ENCODE measurements around the gene PPT1.

Gene PPT1

DNA sequence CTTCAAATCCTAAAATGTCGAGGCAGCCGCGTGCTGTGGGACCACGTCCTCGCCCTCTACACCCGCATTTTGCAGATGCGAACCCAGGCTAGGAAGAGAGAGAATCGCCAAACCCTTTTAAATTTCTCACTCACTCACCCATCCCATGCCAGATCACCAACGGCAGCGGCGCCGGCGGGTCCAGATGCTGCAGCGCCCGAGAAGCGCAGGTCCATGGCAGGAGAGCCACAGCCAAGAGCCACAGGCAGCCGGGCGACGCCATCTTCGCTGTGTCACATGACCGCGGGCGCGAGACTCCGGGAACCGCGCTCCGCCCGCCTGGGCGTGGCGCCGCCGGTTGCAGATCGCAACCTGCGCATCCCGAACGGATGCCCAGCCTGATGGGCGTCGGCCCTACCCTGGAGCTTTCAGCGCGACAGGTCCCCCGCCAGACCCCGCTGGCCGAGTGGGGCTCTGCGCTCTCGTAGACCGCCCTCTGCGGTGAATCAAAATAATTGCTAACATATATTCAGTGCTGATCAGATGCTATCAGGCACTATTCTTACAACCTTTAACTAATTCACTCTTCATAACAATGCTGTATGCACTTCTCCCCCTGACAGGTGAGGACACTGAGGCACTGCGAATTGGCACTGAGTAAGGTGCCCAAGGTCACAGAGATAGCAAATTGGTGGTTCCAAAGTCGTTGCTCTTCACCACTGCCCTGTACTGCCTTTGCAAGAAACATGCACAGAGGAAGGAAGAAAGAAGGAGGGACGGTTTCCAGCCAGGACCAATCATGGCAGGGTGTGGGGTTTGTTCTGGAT lies at the start of gene PPT1:
Gene PPT1 (minus strand): TSS at position 276 of the 806 bp plus-strand sequence. CDS start 14 bp downstream, at position 262.
- TF ChIP-seq, protein P1, sequence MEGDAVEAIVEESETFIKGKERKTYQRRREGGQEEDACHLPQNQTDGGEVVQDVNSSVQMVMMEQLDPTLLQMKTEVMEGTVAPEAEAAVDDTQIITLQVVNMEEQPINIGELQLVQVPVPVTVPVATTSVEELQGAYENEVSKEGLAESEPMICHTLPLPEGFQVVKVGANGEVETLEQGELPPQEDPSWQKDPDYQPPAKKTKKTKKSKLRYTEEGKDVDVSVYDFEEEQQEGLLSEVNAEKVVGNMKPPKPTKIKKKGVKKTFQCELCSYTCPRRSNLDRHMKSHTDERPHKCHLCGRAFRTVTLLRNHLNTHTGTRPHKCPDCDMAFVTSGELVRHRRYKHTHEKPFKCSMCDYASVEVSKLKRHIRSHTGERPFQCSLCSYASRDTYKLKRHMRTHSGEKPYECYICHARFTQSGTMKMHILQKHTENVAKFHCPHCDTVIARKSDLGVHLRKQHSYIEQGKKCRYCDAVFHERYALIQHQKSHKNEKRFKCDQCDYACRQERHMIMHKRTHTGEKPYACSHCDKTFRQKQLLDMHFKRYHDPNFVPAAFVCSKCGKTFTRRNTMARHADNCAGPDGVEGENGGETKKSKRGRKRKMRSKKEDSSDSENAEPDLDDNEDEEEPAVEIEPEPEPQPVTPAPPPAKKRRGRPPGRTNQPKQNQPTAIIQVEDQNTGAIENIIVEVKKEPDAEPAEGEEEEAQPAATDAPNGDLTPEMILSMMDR (IDR thresholded peaks at IDR 0.05; ENCODE audit: low read depth, low read length), result no peak

DNA sequence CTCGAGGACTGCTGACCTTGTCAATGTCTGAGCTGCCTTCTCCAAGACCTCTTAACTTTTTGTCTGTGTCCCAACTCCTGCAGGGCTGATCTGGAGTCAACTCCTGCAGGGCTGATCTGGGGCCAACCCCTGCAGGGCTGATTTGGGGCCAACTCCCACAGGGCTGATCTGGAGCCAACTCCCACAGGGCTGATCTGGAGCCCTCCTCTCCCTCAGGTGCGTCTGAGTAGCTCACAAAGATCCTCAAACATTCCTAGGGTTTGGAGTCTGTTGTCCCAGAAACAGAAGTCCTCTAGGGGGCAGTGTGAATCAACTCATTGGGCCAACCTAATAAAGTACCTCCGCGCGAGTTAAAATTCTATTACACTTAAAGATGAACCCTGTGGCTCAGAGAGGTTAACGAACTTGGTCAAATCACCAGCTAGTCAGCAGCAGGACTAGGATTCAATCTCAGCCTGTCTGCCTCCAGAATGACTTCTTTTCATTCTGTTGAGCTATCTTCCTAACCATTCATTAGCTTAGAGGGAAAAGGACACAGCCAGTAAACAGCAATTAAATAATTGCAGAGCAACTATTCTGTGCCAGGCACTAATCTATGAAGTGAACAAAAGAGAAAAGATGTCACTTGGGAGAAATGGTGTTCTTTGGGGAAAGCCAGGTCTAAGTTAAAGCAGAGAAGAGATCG lies 47.0 kb upstream of the PPT1 start:
- Histone ChIP-seq H3K27ac (no peak overlapping the region), H3K36me3 (no peaks in the 10 kb centered on the region), H3K4me3 (ENCODE audit: low read depth, low read length) (no peak overlapping the region), H3K27me3 (ENCODE audit: insufficient read depth, low read depth, severe bottlenecking) (peaks cover 7% of the 10 kb centered on the region), H3K9me3 (ENCODE audit: severe bottlenecking) (no peaks in the 10 kb centered on the region)
- peak; percentile 64 for DNase-seq
- TF ChIP-seq, protein P1 (IDR thresholded peaks at IDR 0.05; ENCODE audit: low read depth, low read length), result peak; percentile 65

More for the DNA sequence above, at the start of gene PPT1:
- Histone ChIP-seq H3K9me3 (ENCODE audit: severe bottlenecking) (no peaks in the 10 kb centered on the region), H3K27me3 (ENCODE audit: insufficient read depth, low read depth, severe bottlenecking) (no peaks in the 10 kb centered on the region), H3K27ac (peak within 1 kb of the TSS; percentile 73), H3K36me3 (peaks cover 14% of the 10 kb centered on the region), H3K4me3 (ENCODE audit: low read depth, low read length) (peak within 1 kb of the TSS; percentile 91)
- DNase-seq, result peak; percentile 81

DNA sequence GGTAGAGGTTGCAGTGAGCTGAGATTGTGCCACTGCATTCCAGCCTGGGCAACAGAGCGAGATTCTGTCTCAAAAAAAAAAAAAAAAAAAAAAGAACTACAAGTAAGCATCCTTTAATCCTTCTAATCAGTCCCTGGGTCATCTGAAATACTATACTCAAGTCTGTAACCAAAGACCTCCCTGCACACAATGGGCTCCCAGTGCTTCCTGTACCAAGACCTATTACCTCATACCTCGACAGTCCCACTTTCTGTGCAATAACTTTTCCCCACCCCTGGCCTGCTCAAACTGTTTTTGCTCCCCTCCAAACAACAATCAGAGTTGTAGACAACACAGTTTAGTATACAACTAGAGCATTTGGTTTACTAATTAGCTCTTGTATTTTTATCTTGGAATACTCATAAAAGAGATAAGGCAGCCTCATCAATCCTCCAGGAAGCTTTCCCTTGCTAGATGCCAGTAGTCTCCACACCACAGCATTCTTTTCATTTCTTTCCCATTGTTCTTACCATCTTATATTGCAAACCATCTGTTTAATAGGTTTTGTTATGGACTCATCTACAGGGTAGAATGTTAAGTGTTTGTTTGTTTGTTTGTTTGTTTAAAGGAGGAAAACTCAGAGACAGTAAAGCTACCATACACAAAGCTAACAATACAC lies 45.0 kb upstream of the PPT1 start:
- TF ChIP-seq, protein P1 (IDR thresholded peaks at IDR 0.05; ENCODE audit: low read depth, low read length), result no peak

DNA sequence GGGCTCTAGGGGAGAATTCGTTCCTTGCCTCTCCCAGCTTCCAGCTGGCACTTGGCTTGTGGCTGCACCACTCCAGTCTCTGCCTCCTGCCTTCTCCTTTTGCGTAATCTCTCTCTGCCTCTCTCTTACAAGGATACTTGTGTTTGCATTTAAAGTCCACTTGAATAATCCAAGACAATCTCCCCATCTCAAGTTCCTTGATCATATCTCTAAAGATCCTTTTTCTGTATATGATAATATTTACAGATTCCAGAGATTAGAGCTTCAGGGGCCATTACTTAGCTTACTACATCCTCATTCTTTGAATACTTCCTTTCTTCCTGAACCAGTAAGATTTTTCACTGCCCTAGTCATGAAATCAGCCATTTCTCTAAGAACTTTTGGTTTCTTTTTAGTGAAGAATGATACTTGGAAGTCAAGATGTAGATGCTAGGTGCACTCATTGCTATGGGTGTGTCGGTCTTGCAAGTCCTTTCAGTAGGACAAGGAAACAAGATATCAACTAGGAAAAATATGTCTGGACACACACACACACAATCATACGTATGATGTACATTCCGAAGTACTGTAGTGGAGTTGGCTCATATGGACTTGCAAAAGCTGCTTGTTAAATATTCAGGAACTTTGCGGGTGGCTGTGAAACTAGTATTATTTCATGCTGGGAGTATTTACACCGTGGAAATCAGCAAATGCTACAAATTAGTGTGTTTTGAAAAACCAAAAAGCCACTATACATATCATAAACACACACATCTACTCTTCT lies 43.3 kb upstream of the PPT1 start:
- Histone ChIP-seq H3K4me3 (ENCODE audit: low read depth, low read length) (no peak overlapping the region), H3K9me3 (ENCODE audit: severe bottlenecking) (no peaks in the 10 kb centered on the region), H3K27me3 (ENCODE audit: insufficient read depth, low read depth, severe bottlenecking) (peaks cover 7% of the 10 kb centered on the region), H3K27ac (no peak overlapping the region), H3K36me3 (no peaks in the 10 kb centered on the region)
- TF ChIP-seq, protein P1 (IDR thresholded peaks at IDR 0.05; ENCODE audit: low read depth, low read length), result no peak
- no peak for DNase-seq

More for the DNA sequence above, 45.0 kb upstream of the PPT1 start:
- Histone ChIP-seq H3K27ac (no peak overlapping the region), H3K4me3 (ENCODE audit: low read depth, low read length) (no peak overlapping the region), H3K9me3 (ENCODE audit: severe bottlenecking) (no peaks in the 10 kb centered on the region), H3K27me3 (ENCODE audit: insufficient read depth, low read depth, severe bottlenecking) (peaks cover 7% of the 10 kb centered on the region), H3K36me3 (no peaks in the 10 kb centered on the region)
- DNase-seq, result no peak

DNA sequence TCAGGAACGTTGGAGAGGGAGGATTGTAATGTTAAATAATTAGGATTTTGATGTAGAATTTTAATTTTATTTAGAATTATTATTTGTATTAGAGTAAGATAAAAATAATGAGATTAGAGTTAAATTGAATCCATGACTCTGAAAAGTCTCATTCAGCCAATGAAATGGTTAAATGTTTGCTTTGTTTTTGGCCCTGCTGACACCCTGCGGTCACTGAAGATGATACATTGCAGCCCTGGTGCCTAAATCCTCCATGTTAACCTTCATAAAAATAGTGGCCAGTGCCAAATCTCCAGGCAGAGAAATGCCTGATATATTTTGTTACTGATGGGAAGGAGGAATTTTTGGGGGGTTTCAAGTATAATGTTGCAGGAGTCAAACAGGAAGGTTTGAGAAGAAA lies 36.8 kb upstream of the PPT1 start:
- Histone ChIP-seq H3K27me3 (ENCODE audit: insufficient read depth, low read depth, severe bottlenecking) (no peaks in the 10 kb centered on the region), H3K4me3 (ENCODE audit: low read depth, low read length) (no peak overlapping the region), H3K9me3 (ENCODE audit: severe bottlenecking) (no peaks in the 10 kb centered on the region), H3K27ac (no peak overlapping the region), H3K36me3 (no peaks in the 10 kb centered on the region)
- DNase-seq, result no peak
- TF ChIP-seq, protein P1 (IDR thresholded peaks at IDR 0.05; ENCODE audit: low read depth, low read length), result no peak

Measured in WERI-Rb-1 (cell line).